ENCODE data around the gene TECPR2.

Gene TECPR2

GRCh38 chr14:102378830-102379229 is 16.1 kb downstream of the TECPR2 start:
- Histone ChIP-seq H3K27me3 (ENCODE audit: control insufficient read depth, insufficient read depth, low read length) (no peaks in the 10 kb centered on the region), H3K4me1 (no peaks in the 10 kb centered on the region), H3K9ac (no peak overlapping the region), H3K79me2 (peaks cover 2% of the 10 kb centered on the region), H3K27ac (no peak overlapping the region), H2AFZ (no peak overlapping the region), H3K4me3 (ENCODE audit: low read depth, low read length) (no peak overlapping the region), H3K9me3 (ENCODE audit: control insufficient read depth, low read length) (no peaks in the 10 kb centered on the region), H3K36me3 (ENCODE audit: control insufficient read depth, insufficient read depth, low read length) (no peaks in the 10 kb centered on the region), H3K4me2 (ENCODE audit: low read length) (no peak overlapping the region)
- TF ChIP-seq CTCF (IDR thresholded peaks at IDR 0.05): no peak

GRCh38 chr14:102387086-102387485 is 24.3 kb downstream of the TECPR2 start:
- Histone ChIP-seq H3K9ac (no peak overlapping the region), H3K27ac (no peak overlapping the region), H3K79me2 (peaks cover 2% of the 10 kb centered on the region), H3K9me3 (ENCODE audit: control insufficient read depth, low read length) (no peaks in the 10 kb centered on the region), H3K36me3 (ENCODE audit: control insufficient read depth, insufficient read depth, low read length) (no peaks in the 10 kb centered on the region), H3K4me3 (ENCODE audit: low read depth, low read length) (no peak overlapping the region), H3K4me1 (no peaks in the 10 kb centered on the region), H2AFZ (no peak overlapping the region), H3K27me3 (ENCODE audit: control insufficient read depth, insufficient read depth, low read length) (no peaks in the 10 kb centered on the region), H3K4me2 (ENCODE audit: low read length) (no peak overlapping the region)
- no peak for TF ChIP-seq CTCF (IDR thresholded peaks at IDR 0.05)

- Histone ChIP-seq H3K9me3 (ENCODE audit: control insufficient read depth, low read length) (no peaks in the 10 kb centered on the region), H3K27me3 (ENCODE audit: control insufficient read depth, insufficient read depth, low read length) (no peaks in the 10 kb centered on the region), H3K36me3 (ENCODE audit: control insufficient read depth, insufficient read depth, low read length) (no peaks in the 10 kb centered on the region), H2AFZ (no peak overlapping the region), H3K27ac (no peak overlapping the region), H3K4me3 (ENCODE audit: low read depth, low read length) (no peak overlapping the region), H3K9ac (no peak overlapping the region), H3K4me1 (no peaks in the 10 kb centered on the region), H3K4me2 (ENCODE audit: low read length) (no peak overlapping the region), H3K79me2 (peaks cover 2% of the 10 kb centered on the region)
- TF ChIP-seq CTCF (IDR thresholded peaks at IDR 0.05): no peak
Measured at GRCh38 chr14:102389246-102389645, 26.5 kb downstream of the TECPR2 start.

GRCh38 chr14:102390064-102390855 is 27.5 kb downstream of the TECPR2 start:
- no peak overlapping the region for H3K4me2 ChIP-seq (ENCODE audit: low read length)
- H3K36me3 ChIP-seq (ENCODE audit: control insufficient read depth, insufficient read depth, low read length): no peaks in the 10 kb centered on the region
- no peak overlapping the region for H3K4me3 ChIP-seq (ENCODE audit: low read depth, low read length)
- no peak overlapping the region for H3K27ac ChIP-seq
- no peak for TF ChIP-seq CTCF (IDR thresholded peaks at IDR 0.05)
- no peaks in the 10 kb centered on the region for H3K9me3 ChIP-seq (ENCODE audit: control insufficient read depth, low read length)
- no peaks in the 10 kb centered on the region for H3K27me3 ChIP-seq (ENCODE audit: control insufficient read depth, insufficient read depth, low read length)
- H2AFZ ChIP-seq: no peak overlapping the region
- no peak overlapping the region for H3K9ac ChIP-seq
- peaks cover 2% of the 10 kb centered on the region for H3K79me2 ChIP-seq
- no peaks in the 10 kb centered on the region for H3K4me1 ChIP-seq

GRCh38 chr14:102392506-102392905 is 29.8 kb downstream of the TECPR2 start:
- Histone ChIP-seq H2AFZ (no peak overlapping the region), H3K36me3 (ENCODE audit: control insufficient read depth, insufficient read depth, low read length) (no peaks in the 10 kb centered on the region), H3K4me2 (ENCODE audit: low read length) (no peak overlapping the region), H3K4me3 (ENCODE audit: low read depth, low read length) (no peak overlapping the region), H3K4me1 (no peaks in the 10 kb centered on the region), H3K27me3 (ENCODE audit: control insufficient read depth, insufficient read depth, low read length) (no peaks in the 10 kb centered on the region), H3K9me3 (ENCODE audit: control insufficient read depth, low read length) (no peaks in the 10 kb centered on the region), H3K79me2 (no peaks in the 10 kb centered on the region), H3K27ac (no peak overlapping the region), H3K9ac (no peak overlapping the region)
- TF ChIP-seq CTCF (IDR thresholded peaks at IDR 0.05): no peak
